ENCODE data around the gene ZNF625. TPM values are rescaled to one million over a fixed set of nuclear protein-coding genes. Genes with fewer than 3 reads are reported as not detected.

ZNF625 gene
- total RNA-seq: 37.6 TPM

DNA sequence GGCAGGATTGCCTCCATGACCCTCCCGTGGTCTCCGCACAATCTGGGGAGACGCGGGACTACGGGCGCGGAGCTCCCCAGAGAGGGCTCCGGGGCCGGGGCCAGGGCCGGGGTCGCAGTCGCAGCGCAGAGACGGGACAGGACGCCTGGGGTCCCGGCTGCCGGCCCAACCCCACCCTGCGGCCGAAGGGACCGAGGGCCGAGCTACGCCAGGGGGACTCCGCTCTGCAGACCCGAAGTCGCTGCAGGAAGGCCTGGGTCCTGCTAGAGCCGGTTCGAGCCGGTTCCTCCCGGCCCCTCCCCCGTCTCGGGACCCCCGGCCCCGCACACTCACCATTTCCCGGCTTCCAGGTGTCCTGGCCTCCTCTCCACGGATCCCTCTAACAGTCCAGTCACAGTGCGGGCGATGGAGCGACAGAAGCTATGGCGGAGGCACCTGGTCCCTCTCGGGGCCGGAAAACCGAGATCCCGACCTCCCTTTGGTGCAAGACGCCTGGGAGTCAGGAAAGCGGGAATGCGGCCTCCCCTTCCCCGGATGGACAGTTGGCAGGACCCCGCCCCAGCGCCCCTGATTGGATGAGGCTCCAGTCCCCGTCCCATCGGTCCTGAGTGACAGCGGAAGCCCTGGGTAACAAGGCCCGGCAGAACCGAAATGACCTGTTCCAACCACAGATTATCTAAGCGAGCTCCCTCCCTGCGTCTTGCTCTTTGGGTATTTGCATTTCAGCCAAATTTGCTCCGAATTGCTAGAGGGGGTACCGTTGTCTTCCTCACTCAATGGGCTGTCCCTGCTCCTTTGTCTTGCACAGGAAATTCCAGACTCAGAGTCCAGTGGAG, at the start of gene ZNF625:
Gene ZNF625, minus strand, starts transcription at position 512 of the 836 bp plus-strand sequence. Its CDS starts 176 bp downstream, at position 336.
- peak; percentile 89 for DNase-seq

GRCh38 chr19:12205296-12205695, 48.8 kb upstream of the ZNF625 start:
- no peak for DNase-seq

GRCh38 chr19:12202250-12202649, 45.7 kb upstream of the ZNF625 start:
- DNase-seq: no peak

- DNase-seq: no peak
These were observed 43.4 kb upstream of the ZNF625 start for GRCh38 chr19:12199757-12200419.

DNA sequence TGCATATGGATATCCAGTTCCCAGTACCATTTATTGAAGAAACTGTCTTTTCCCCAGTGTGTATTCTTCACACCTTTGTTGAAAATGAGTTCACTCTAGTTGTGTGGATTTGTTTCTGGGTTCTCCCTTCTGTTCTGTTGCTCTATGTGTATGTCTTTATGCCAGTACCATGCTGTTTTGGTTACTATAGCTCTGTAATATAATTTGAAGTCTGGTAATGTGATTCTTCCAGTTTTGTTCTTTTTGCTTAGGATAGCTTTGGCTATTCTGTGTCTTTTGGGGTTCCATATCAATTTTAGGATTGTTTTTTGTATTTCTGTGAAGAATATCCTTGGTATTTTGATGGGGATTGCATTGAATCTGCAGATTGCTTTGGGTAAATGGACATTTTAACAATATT, 41.6 kb upstream of the ZNF625 start:
- DNase-seq: no peak

DNA sequence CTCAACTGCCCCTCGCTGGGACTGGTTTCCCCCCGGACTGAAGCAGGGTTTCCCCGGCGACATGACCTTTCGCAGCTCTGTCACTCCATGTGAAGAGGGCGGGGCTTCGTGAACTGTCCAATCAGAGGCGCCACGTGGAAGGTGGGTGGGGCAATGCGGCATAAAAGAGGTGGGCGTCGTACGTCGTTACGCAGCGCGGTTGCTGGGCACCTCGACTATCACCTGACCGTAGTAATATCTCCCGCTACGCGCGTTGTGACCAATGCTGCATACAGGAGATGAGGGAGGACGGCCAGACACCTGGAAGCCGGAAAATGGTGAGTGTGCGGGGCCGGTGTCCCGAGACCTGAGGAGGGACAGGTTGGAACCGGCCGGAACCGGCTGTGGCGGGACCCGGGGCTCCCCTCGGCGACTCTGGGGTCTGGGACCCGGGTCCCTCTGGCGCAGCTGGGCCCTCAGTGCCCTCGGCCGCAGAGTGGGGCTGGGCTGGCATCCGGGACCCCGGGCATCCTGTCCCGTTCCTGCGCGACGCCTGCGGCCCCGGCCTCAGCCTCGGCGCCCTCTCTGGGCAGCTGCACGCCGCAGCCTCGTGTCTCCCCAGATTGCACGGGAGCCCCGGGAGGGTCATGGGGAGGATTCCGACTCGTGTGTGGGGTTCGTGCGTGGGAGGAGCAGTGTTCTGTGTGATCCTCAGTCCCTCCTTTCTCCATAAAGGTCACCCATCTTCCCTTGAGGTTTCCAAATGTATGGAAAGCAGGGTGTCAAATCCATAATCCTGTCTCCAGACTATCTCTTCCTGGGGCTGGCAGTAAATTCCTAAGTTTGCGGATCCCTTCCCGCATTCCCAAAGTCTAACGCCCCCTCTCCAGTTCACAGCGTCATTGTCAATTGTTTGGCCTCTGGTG, 38.5 kb upstream of the ZNF625 start:
- DNase-seq: peak; percentile 82

- DNase-seq: no peak
These were observed 31.1 kb upstream of the ZNF625 start for GRCh38 chr19:12187625-12188024.

DNA sequence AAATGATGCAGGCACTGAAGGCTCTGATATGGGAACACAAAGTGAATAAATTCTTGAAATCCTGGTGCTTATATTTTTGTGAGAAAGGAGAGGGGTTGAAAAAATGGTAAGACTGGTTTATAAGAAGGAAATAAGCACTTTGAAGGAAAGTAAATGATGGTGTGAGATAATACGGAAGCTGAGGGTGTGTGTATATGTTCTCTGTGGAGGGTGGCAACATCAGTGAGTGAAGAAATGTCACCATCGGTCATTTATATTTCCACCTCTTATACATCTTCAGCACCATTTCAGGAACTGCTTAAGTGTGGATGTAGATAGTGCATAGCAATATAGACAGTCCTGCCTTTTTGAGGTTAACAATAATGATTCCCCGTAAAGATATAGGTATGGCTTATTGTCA, 23.8 kb upstream of the ZNF625 start:
- no peak for DNase-seq

DNA sequence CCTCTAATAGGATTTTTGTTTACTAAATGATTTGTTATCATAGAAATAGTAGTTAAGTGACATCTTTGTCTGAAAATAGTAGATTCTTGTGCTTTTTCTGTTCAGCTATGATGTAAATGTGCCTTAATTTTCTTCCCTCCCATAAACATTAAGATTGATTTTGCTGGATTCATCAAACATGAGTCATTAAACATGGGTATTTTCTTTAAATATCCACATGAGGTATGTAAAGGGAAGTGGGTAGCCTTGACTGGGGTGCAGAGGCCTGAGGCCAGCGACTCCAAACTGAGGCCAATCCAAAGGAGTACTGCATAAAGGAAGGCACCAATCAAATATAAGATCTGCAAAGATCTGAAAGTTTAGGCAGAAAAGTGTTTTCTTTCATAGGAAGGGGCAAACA, 10.1 kb upstream of the ZNF625 start:
- DNase-seq: no peak

DNA sequence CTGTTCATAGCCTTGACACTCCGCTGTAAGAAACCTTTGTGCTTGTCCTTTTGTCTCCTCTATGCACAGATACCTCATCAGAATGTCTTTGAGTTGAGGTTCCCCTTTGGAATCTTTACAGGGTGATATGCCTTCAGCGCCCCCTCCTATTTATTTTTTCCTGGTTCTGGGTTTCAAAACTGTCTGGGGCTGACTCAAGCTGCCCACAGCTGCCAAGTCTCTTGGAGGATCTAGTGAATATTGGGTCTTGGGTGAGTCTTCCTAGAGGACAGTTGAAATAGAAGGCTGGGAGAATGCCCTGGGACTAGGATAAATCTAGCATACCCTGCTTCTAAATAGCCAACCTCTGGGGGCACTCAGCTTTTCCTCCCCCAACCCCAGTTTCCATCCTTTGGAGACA, 7.3 kb upstream of the ZNF625 start:
- DNase-seq: no peak

- peak; percentile 88 for DNase-seq
These were observed 6.6 kb upstream of the ZNF625 start, which contains the start of gene ZNF136 for GRCh38 chr19:12162882-12163806. TSS of gene ZNF136 (plus strand) at chr19:12163096. CDS start at chr19:12163204, 108 bp downstream.

GRCh38 chr19:12162513-12162881, 6.0 kb upstream of the ZNF625 start:
- no peak for DNase-seq

DNA sequence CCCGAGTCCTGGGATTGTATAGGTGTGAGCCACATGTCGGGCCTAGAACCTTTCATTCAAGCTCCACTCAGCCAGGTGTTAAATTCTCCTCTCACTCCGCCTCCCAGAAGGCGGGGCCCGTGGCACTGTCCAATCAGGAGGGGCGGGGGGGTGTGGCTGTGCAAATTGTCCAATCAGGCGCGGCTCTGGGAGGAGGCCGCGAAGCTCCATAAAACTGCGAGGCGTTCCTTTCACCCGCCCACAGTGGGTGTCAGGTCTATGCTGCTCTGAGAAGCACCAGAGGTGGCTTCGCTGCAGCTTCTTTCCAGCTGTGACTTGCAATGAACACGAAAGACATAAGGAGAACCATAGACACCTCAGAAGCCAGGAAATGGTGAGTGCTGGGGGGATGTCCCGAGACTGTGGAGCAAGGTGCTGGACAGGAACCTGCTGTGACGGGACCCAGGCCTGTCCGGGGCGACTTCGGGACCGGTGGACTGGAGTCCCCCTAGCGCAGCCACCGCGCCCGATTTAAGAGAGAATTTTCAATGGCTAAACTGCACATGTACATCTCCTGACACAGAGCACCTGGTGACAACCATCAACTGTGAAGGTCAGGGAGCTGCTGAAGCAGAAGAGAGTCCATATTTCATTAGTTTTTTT, 3.4 kb upstream of the ZNF625 start:
- DNase-seq: no peak

DNA sequence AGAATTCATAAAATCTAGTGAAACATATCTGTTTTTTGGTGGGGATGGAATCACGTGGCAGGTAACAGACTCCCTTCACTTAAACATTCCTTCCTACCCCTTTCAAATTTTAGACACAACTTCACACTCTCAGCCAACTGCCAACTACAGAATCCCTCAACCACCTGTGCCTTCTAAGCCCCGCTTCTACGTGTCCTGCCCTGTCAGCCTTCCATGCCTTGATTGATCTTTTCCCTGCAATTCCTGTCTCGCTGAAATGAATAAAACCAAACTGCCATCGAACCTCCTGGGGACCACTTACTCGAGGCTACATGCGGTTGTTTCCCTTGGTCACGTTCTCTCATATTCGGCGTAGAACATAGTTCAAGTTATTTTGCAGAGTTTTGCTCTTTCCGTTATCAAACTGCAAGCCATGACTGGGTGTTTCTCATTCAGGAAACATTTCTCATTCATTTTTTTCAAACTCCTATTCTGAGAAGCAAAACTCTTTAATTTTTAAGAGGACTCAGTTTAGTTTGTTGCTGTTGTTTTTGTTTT, 1.1 kb downstream of the ZNF625 start:
- no peak for DNase-seq

DNA sequence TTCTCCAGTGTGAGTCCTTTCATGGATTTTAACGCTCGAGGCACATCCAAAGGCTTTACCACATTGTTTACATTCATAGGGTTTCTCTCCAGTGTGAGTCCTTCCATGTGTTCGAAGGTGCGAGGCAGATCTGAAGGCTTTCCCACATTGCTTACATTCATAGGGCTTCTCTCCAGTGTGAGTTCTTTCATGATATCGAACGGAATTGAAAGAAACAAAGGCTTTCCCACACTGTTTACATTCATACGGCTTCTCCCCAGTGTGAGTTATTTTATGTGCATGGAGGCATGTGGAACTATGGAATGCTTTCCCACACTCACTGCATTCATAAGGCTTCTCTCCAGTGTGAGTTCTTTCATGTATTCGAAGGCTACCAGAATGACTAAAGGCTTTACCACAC, 11.2 kb downstream of the ZNF625 start:
- DNase-seq: no peak

- no peak for DNase-seq
These were observed 15.2 kb downstream of the ZNF625 start for GRCh38 chr19:12141405-12141736.

DNA sequence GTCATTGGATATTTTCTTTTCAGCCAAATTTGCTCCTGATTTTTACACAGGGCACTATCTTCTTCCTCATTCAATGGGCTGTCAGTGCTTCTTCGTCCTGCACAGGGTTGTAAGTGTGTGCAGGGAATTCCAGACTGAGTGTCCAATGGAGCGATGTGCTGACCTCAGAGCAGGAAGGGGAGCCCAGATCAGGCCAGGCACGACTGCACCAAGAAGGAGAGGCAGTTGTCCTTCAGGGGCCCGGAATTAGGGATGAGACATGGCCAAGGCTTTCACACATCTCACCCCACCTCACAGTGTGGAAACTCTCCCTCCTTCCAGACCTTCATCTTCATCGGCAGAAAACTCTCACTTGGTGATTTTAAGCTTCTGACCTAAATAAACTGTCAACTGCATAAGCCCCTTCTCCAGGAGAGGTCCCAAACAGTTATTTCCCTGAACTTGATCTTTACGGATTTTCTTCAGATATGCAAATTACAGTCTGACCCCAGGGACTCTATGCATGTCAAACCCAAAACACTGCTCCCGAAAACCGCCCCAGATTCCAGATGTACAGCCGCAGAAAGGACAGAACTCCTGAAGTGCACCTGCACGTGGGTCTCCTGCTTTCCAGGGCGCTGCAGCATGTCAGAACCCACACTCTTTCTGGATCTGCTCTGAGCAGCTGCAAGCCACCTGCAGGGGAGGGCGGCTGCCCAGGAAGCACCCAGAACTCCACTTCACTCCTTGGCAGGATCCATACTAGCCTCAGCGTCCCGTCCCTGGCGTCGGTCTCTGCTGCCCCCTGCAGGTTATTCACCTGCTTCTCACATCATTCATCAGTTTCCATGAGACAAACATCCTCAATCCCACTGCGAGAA, 15.8 kb downstream of the ZNF625 start:
- peak; percentile 65 for DNase-seq

DNA sequence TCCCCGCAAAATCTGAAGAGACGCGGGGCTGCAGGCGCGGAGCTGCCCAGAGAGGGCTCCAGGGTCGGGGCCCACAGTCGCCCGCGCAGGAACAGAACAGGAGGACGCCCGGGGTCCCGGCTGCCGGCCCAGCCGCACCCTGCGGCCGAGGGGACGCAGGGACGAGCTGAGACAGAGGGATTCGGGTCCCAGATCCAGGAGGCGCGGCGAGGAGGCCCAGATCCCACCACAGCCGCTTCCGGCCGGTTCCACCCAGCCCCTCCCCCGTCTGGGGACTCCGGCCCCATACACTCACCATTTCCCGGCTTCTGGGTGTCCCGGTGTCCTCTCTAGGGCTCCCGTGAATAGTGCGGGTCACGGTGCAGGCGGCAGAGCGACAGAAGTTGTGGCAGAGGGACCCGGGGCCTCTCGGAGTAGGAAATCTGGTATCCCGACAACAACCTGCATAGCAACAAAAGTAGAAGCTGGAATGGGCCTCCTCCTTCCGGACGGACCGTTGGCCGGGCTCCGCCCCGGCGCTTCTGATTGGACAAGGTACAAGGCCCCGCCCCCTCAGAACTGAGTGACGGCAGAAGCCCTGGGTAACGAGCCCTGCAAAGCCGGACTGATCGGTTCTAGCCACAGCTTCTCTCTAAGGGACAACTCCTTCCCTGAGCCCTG, 16.5 kb downstream of the ZNF625 start, which contains the start of gene ZNF20:
Gene ZNF20, minus strand, starts transcription at position 466 of the 660 bp plus-strand sequence. Its CDS starts 168 bp downstream, at position 298.
- peak; percentile 93 for DNase-seq

DNA sequence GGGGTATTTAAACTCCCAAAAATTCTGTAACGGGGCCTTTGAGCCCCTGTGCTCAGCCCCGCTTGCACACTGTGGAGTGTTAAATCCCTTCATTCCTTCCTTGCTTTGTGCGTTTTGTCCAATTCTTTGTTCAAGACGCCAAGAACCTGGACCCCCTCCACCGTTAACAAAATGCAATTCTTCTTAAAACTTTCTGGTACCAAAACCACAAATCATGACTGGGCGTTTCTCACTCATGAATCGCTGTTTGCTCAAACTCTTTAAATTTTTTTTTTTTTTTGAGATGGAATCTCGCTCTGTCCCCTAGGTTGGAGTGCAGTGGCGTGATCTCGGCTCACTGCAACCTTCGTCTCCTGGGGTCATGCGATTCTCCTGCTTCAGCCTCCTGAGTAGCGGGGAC, 17.3 kb downstream of the ZNF625 start:
- DNase-seq: no peak
